ENCODE measurements around the gene DNAJC5G.

Gene DNAJC5G

DNA sequence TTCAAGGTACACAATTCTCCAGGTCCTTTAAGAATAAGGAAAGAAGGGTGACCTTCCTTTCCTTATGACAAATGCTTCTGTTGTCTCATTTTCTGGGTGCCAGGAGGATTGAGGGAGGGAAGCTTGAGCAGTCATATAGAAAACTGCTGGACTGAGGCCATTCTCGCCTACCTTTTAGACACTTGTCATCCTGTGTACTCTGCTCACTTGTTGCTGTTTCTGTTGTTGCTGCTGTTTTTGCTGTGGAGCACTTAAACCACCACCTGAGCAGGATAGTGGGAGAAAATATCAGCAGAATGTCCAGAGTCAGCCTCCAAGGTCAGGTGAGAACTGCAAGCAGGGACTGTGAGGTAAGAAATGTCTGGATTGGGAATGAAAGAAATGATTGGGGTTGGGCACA, 2.8 kb downstream of the DNAJC5G start:
- no peak for DNase-seq (ENCODE audit: extremely low spot score)
- POLR2A ChIA-PET = no interaction called here
- CTCF ChIA-PET = interaction anchor here (1.2 to 10.1 kb wide), 5 partner anchors 13 to 179 kb away, joined by 3 to 136 read pairs (median 77); partner anchors contain the start of gene SLC30A3
- TF ChIP-seq, protein P1, sequence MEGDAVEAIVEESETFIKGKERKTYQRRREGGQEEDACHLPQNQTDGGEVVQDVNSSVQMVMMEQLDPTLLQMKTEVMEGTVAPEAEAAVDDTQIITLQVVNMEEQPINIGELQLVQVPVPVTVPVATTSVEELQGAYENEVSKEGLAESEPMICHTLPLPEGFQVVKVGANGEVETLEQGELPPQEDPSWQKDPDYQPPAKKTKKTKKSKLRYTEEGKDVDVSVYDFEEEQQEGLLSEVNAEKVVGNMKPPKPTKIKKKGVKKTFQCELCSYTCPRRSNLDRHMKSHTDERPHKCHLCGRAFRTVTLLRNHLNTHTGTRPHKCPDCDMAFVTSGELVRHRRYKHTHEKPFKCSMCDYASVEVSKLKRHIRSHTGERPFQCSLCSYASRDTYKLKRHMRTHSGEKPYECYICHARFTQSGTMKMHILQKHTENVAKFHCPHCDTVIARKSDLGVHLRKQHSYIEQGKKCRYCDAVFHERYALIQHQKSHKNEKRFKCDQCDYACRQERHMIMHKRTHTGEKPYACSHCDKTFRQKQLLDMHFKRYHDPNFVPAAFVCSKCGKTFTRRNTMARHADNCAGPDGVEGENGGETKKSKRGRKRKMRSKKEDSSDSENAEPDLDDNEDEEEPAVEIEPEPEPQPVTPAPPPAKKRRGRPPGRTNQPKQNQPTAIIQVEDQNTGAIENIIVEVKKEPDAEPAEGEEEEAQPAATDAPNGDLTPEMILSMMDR (IDR thresholded peaks at IDR 0.05; ENCODE audit: control extremely low read depth, extremely low read depth, low read depth, missing control alignments) = no peak

DNA sequence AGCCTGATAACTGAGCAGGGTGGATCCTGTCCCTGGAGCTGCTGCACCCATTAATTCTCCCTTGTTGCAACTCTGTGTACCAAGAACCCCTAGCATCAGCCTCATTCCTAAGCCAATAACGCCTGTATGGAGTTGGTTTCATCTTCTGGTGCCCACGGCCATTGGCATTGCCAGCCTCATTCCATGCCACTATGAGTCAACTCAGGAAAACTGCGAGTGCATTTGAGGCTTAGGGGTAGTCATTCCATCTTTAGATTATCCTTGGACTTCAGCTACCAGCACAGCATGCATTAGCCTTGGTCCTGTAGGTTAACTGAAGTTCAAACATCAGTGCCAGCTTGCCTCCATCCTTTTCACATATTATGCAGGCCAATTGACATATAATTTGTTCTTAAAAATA, 5.6 kb downstream of the DNAJC5G start:
- no peak for DNase-seq (ENCODE audit: extremely low spot score)
- ChIA-PET POLR2A (no interaction called here), CTCF (interaction anchor here (1.4 to 10.1 kb wide), 19 partner anchors 10 to 358 kb away, joined by 3 to 138 read pairs (median 9); partner anchors contain the start of gene SLC30A3)
- TF ChIP-seq, protein P1 (IDR thresholded peaks at IDR 0.05; ENCODE audit: control extremely low read depth, extremely low read depth, low read depth, missing control alignments) = no peak

DNA sequence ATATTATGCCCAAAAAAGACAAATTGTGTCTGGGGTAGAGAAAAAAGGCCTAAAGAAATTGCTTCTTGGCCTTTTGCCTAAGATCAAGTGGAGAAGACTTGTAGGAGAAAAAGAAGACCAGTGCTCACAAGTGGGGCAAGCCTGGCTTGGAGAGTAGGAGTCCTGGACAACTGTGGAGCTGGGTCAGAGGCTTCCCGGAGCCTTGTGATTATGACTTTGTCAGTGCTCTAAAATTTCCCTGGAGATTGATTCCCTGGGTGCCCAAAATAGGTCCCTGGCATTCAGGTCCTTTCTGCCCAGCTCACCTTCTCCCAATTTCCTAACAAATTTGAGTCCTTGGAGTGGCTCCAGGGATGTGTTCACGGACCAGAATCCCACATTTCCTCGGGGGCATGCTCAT, 6.2 kb downstream of the DNAJC5G start:
- POLR2A ChIA-PET = no interaction called here

DNA sequence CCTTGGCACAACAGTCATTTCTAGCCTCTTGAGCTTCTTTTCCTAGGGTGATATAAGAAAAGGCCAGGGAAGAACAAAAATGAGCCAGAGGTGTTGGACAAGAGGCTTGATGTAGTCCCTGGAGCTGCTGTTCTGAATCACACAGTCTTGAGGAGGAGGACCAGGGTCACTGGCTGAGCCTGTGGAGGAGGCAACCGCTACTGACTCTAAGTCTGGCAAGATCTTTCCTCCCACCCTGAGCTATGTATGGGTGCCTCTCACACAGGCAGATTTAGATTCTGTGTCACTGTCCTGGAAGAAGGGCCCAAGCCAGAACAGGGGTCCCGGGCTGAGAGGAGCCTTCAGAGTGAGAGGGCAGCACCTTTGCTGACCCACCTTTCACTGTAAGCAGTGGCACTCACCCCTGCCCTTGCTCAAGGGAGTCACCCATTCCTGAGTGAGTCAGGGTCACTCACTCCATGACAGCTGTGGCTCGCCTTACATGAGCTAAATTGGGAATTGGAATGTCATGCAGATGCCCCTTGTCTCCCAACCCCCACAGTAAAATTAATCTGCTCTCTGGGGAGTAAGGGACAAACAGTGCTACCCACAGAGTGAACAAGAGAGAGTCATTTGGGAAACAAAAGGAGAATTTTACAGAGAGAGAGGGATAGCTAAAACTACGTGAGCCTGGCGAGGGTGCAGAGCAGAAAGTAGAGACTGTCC, 6.8 kb downstream of the DNAJC5G start, which contains the start of gene TRIM54:
Gene TRIM54 (plus strand): TSS at position 575 of the 705 bp plus-strand sequence. CDS start 303 bp downstream, outside the sequence.
- ChIA-PET POLR2A (no interaction called here), CTCF (interaction anchor here (0.7 to 10.1 kb wide), 20 partner anchors 10 to 401 kb away, joined by 3 to 138 read pairs (median 4); partner anchors contain the start of genes AGBL5 and SLC30A3)
- TF ChIP-seq, protein P1 (IDR thresholded peaks at IDR 0.05; ENCODE audit: control extremely low read depth, extremely low read depth, low read depth, missing control alignments) = no peak
- DNase-seq (ENCODE audit: extremely low spot score) = no peak

More for the DNA sequence above, 6.2 kb downstream of the DNAJC5G start:
- TF ChIP-seq, protein P1 (IDR thresholded peaks at IDR 0.05; ENCODE audit: control extremely low read depth, extremely low read depth, low read depth, missing control alignments) = no peak
- DNase-seq (ENCODE audit: extremely low spot score) = no peak
- CTCF ChIA-PET = interaction anchor here (1.0 to 10.1 kb wide), 15 partner anchors 10 to 320 kb away, joined by 3 to 138 read pairs (median 7); partner anchors contain the start of gene SLC30A3

DNA sequence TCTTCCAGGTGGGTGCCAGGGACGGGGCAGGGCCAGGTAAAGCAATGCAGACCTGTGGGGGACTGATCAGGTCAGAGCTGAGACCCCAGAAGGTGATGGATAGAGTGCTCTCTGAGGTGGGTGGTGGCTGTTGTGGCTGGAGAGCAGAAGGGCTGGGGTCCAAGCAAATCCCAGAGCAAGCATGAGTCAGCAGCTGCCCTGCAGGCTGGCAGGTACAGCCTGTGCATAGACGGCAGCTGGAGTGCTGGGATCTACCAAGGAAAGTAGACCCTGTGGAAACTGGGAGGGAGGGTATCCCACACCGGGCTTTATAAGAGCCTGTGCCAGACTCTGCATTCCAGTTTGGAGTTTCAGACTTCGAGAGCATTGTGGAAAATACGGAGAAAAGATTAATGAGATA, 7.7 kb downstream of the DNAJC5G start:
- ChIA-PET CTCF (interaction anchor here (0.8 to 10.1 kb wide), 13 partner anchors 9 to 400 kb away, joined by 3 to 138 read pairs (median 4); partner anchors contain the start of genes AGBL5 and SLC30A3), POLR2A (no interaction called here)

DNA sequence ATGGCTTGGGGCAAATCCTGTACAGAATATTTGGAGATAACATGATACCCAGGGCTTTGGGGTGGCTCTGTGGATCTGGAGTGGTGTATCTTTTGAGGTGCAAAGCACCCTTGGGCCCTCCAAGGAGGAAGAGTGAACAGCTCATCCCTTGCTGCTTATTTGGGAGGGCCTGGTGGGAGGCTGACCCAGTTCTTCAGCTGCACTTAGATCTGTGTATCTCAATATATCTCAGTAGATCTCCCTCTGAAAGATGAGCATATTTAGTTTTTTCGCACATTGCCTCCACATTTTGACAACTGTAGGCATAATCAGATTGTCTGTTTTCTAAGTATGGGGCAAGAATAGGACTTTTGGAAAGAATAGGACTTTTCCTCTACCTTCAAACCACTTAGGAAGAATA, 9.8 kb downstream of the DNAJC5G start:
- DNase-seq (ENCODE audit: extremely low spot score) = no peak
- POLR2A ChIA-PET = no interaction called here
- TF ChIP-seq, protein P1 (IDR thresholded peaks at IDR 0.05; ENCODE audit: control extremely low read depth, extremely low read depth, low read depth, missing control alignments) = no peak
- CTCF ChIA-PET = interaction anchor here (0.7 to 10.1 kb wide), 4 partner anchors 10 to 186 kb away, joined by 3 to 138 read pairs (median 118); partner anchors contain the start of genes DNAJC5G and SLC30A3

More for the DNA sequence above, 7.7 kb downstream of the DNAJC5G start:
- TF ChIP-seq, protein P1 (IDR thresholded peaks at IDR 0.05; ENCODE audit: control extremely low read depth, extremely low read depth, low read depth, missing control alignments) = no peak
- DNase-seq (ENCODE audit: extremely low spot score) = no peak
